HEK293 (cell line): Measurements from ENCODE around the gene G2E3.
A peak's percentile ranks its signal among the peaks of the same experiment; 100 is the strongest.

Experiments used
- CTCF ChIA-PET: fragments of 350-600 bp; formaldehyde crosslinking; extraction: SDS; loops from one replicate; lab custom pipeline; 2021; ENCODE audit warnings: antibody characterized with exemption; lab: Yijun Ruan, JAX
- POLR2A ChIA-PET: fragments of 300-600 bp; formaldehyde crosslinking; extraction: SDS; loops from one replicate; lab custom pipeline; 2020; ENCODE audit warnings: antibody characterized with exemption, inconsistent platforms; lab: Yijun Ruan, JAX
- H3K27ac ChIP-seq: fragments of 200-500 bp; sonication (Bioruptor generic); 2 replicates; pipeline ENCODE4 v1.5.1; 2014; ENCODE audit warnings: low read depth, low read length, control low read depth, inconsistent platforms; ENCODE audit errors: extremely low read depth
- H3K36me3 ChIP-seq, 2 experiments: fragments of 200-500 bp in 1 of 2; sonication (Bioruptor generic) in 1 of 2; 1 replicate in 1 of 2; 2 replicates in 1 of 2; pipeline ENCODE4 v1.5.1; 2014 to 2017; ENCODE audit warnings: inconsistent platforms in 2 of 2, low read length in 2 of 2; ENCODE audit not compliant: control insufficient read depth in 2 of 2, insufficient read depth in 1 of 2
- H3K4me1 ChIP-seq: fragments of 200-500 bp; sonication (Bioruptor generic); 2 replicates; pipeline ENCODE4 v1.5.1; 2014; ENCODE audit warnings: mild to moderate bottlenecking, low read length, inconsistent platforms; ENCODE audit not compliant: control insufficient read depth, insufficient read depth
- H3K4me3 ChIP-seq: 2 replicates; pipeline ENCODE4 v1.5.1; 2011; ENCODE audit warnings: low read depth, mild to moderate bottlenecking, control low read depth, low read length, moderate library complexity
- H3K9me3 ChIP-seq: fragments of 200-500 bp; sonication (Bioruptor generic); 2 replicates; pipeline ENCODE4 v1.5.1; 2014; ENCODE audit warnings: low read depth, low read length, inconsistent platforms; ENCODE audit not compliant: control insufficient read depth, insufficient read depth
- BCL11B ChIP-seq: fragments of 450-650 bp; formaldehyde crosslinking; IDR thresholded peaks from 2 replicates; pipeline ENCODE4 v1.5.1; 2016; ENCODE audit warnings: low read depth, missing biosample characterization, missing genetic modification characterization
- OSR2 ChIP-seq: fragments of 450-650 bp; formaldehyde crosslinking; IDR thresholded peaks from 2 replicates; pipeline ENCODE4 v1.5.1; 2016; ENCODE audit warnings: missing biosample characterization, missing genetic modification characterization
- ZBTB17 ChIP-seq: fragments of 450-650 bp; formaldehyde crosslinking; IDR thresholded peaks from 2 replicates; pipeline ENCODE4 v1.5.1; 2016; ENCODE audit warnings: missing biosample characterization, missing genetic modification characterization
- ZIC2 ChIP-seq: fragments of 450-650 bp; formaldehyde crosslinking; IDR thresholded peaks from 2 replicates; pipeline ENCODE4 v1.5.1; 2016; ENCODE audit warnings: missing biosample characterization, missing genetic modification characterization
- ZNF354C ChIP-seq: fragments of 450-650 bp; formaldehyde crosslinking; IDR thresholded peaks from 2 replicates; pipeline ENCODE4 v1.5.1; 2016; ENCODE audit warnings: missing biosample characterization, missing genetic modification characterization, low read depth, borderline replicate concordance
- ZNF510 ChIP-seq: fragments of 450-650 bp; formaldehyde crosslinking; IDR thresholded peaks from 2 replicates; pipeline ENCODE4 v1.5.1; 2018; ENCODE audit warnings: mild to moderate bottlenecking, missing genetic modification characterization, missing biosample characterization; ENCODE audit not compliant: insufficient replicate concordance
- ZNF558 ChIP-seq: fragments of 450-650 bp; formaldehyde crosslinking; IDR thresholded peaks from 2 replicates; pipeline ENCODE4 v1.5.1; 2016; ENCODE audit warnings: missing biosample characterization, missing genetic modification characterization
- ZNF660 ChIP-seq: fragments of 450-650 bp; IDR thresholded peaks from 2 replicates; pipeline ENCODE4 v1.5.1; 2018; ENCODE audit warnings: missing biosample characterization, mild to moderate bottlenecking, missing genetic modification characterization
- ZSCAN16 ChIP-seq: fragments of 450-650 bp; formaldehyde crosslinking; IDR thresholded peaks from 2 replicates; pipeline ENCODE4 v1.5.1; 2016; ENCODE audit warnings: missing biosample characterization, missing genetic modification characterization
- TF ChIP-seq, protein P1 (sequence below): fragments of 450-650 bp; formaldehyde crosslinking; IDR thresholded peaks from 2 replicates; pipeline ENCODE4 v1.5.1; 2016; ENCODE audit warnings: missing biosample characterization, missing genetic modification characterization
- TF ChIP-seq, protein P2 (sequence below): fragments of 450-650 bp; IDR thresholded peaks from 2 replicates; pipeline ENCODE4 v1.5.1; 2018; ENCODE audit warnings: missing biosample characterization, mild to moderate bottlenecking, missing genetic modification characterization
- TF ChIP-seq, protein P3 (sequence below): fragments of 450-650 bp; formaldehyde crosslinking; IDR thresholded peaks from 2 replicates; pipeline ENCODE4 v1.5.1; 2016; ENCODE audit warnings: missing biosample characterization, missing genetic modification characterization
- TF ChIP-seq, protein P4 (sequence below): fragments of 450-650 bp; formaldehyde crosslinking; IDR thresholded peaks from 2 replicates; pipeline ENCODE4 v1.5.1; 2017; ENCODE audit warnings: missing biosample characterization, missing genetic modification characterization

G2E3 gene

DNA sequence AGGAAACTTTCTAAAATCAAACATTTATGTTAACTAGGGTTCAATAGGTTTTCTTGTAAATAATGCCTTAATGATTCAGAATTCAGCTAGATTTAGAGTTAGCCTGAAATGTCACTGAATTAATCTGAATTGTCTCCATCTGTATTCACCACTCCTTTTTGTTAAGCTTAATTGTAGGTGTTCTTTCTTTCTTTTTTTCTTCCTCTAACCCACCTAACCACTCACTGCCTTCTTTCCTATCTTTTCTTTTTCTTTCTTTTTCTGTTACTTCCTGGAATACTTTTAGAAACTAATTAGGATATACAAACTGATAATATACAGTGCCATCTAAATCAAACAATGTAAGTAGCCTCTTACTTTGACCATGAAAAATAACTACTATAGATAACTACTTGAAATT, 29.9 kb downstream of the G2E3 start:
- H3K4me1 ChIP-seq: no peaks in the 10 kb centered on the region
- H3K36me3 ChIP-seq: peaks cover 18 to 57% of the 10 kb centered on the region in 2 experiments; a peak in 2 of 3 replicates
- CTCF ChIA-PET: interaction anchor here (0.7 kb wide), 1 partner anchor 26 kb away, joined by 4 read pairs; no protein-coding TSS in a partner anchor
- TF ChIP-seq ZNF510 (tag by site-specific recombination) (no peak), BCL11B (tag by site-specific recombination) (no peak), OSR2 (tag by site-specific recombination) (no peak), ZNF660 (tag by site-specific recombination) (no peak)
- no peak overlapping the region for H3K4me3 ChIP-seq
- H3K9me3 ChIP-seq: no peaks in the 10 kb centered on the region
- H3K27ac ChIP-seq: no peak overlapping the region
- POLR2A ChIA-PET: no interaction called here

DNA sequence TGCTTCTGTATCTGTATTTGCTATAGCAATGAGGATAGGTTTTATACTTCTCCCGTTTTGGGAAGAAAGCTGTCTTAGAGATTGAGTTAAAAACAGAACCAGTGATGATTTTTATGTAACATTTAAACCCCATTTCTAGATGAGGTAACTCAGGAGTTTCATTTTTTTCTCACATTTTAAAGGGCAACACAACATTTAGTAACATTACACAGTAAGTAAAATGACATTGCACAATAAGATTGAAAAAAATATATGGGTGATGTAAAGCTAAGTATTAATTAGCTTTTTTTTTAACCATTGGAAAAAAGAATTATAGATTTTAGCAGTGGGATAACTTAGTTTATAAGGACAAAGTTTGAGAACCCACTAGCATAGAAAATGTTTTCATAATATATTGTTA, 38.0 kb downstream of the G2E3 start:
- no peaks in the 10 kb centered on the region for H3K4me1 ChIP-seq
- no peak overlapping the region for H3K27ac ChIP-seq
- H3K9me3 ChIP-seq: no peaks in the 10 kb centered on the region
- TF ChIP-seq ZIC2 (no peak), ZNF558 (tag by site-specific recombination) (no peak), ZSCAN16 (tag by site-specific recombination) (no peak), ZBTB17 (tag by site-specific recombination) (no peak), ZNF354C (tag by site-specific recombination) (no peak)
- TF ChIP-seq, protein P1, sequence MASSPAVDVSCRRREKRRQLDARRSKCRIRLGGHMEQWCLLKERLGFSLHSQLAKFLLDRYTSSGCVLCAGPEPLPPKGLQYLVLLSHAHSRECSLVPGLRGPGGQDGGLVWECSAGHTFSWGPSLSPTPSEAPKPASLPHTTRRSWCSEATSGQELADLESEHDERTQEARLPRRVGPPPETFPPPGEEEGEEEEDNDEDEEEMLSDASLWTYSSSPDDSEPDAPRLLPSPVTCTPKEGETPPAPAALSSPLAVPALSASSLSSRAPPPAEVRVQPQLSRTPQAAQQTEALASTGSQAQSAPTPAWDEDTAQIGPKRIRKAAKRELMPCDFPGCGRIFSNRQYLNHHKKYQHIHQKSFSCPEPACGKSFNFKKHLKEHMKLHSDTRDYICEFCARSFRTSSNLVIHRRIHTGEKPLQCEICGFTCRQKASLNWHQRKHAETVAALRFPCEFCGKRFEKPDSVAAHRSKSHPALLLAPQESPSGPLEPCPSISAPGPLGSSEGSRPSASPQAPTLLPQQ (tag by site-specific recombination): no peak
- TF ChIP-seq, protein P2, sequence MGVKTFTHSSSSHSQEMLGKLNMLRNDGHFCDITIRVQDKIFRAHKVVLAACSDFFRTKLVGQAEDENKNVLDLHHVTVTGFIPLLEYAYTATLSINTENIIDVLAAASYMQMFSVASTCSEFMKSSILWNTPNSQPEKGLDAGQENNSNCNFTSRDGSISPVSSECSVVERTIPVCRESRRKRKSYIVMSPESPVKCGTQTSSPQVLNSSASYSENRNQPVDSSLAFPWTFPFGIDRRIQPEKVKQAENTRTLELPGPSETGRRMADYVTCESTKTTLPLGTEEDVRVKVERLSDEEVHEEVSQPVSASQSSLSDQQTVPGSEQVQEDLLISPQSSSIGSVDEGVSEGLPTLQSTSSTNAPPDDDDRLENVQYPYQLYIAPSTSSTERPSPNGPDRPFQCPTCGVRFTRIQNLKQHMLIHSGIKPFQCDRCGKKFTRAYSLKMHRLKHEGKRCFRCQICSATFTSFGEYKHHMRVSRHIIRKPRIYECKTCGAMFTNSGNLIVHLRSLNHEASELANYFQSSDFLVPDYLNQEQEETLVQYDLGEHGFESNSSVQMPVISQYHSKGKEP (tag by site-specific recombination): no peak
- peaks cover 48 to 58% of the 10 kb centered on the region in 2 experiments for H3K36me3 ChIP-seq
- POLR2A ChIA-PET: no interaction called here
- no peak overlapping the region for H3K4me3 ChIP-seq
- CTCF ChIA-PET: interaction anchor here (1.5 kb wide), 1 partner anchor 14 kb away, joined by 5 read pairs; no protein-coding TSS in a partner anchor

DNA sequence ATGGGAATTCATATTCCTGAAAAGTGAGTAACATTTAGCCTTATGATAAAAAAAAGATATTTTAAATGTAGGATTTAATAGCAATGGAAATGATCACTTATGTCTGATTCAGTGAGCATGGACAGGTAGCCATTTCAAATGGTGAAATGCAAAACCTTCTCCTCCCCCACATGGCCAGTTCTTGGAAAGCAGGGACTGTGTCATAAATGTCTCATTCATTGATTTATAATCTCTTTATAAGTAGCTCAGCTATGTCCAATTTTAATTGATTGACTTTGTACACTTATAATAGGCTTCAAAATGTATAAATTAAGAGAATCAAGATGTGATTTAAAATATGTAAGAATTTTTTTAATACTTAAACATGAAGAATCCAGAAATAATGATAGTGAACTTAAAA, 38.5 kb downstream of the G2E3 start:
- Histone ChIP-seq H3K36me3 (peaks cover 54 to 58% of the 10 kb centered on the region in 2 experiments), H3K4me3 (no peak overlapping the region), H3K4me1 (no peaks in the 10 kb centered on the region), H3K27ac (no peak overlapping the region), H3K9me3 (no peaks in the 10 kb centered on the region)
- ChIA-PET POLR2A (no interaction called here), CTCF (interaction anchor here (1.5 kb wide), 1 partner anchor 14 kb away, joined by 5 read pairs; no protein-coding TSS in a partner anchor)
- TF ChIP-seq, protein P3, sequence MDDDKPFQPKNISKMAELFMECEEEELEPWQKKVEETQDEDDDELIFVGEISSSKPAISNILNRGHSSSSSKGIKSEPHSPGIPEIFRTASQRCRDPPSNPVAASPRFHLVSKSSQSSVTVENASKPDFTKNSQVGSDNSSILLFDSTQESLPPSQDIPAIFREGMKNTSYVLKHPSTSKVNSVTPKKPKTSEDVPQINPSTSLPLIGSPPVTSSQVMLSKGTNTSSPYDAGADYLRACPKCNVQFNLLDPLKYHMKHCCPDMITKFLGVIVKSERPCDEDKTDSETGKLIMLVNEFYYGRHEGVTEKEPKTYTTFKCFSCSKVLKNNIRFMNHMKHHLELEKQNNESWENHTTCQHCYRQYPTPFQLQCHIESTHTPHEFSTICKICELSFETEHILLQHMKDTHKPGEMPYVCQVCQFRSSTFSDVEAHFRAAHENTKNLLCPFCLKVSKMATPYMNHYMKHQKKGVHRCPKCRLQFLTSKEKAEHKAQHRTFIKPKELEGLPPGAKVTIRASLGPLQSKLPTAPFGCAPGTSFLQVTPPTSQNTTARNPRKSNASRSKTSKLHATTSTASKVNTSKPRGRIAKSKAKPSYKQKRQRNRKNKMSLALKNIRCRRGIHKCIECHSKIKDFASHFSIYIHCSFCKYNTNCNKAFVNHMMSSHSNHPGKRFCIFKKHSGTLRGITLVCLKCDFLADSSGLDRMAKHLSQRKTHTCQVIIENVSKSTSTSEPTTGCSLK: no peak
- TF ChIP-seq, protein P4, sequence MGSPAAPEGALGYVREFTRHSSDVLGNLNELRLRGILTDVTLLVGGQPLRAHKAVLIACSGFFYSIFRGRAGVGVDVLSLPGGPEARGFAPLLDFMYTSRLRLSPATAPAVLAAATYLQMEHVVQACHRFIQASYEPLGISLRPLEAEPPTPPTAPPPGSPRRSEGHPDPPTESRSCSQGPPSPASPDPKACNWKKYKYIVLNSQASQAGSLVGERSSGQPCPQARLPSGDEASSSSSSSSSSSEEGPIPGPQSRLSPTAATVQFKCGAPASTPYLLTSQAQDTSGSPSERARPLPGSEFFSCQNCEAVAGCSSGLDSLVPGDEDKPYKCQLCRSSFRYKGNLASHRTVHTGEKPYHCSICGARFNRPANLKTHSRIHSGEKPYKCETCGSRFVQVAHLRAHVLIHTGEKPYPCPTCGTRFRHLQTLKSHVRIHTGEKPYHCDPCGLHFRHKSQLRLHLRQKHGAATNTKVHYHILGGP: peak; percentile 66; the same call in 1 of the 2 replicates
